ENCODE results near the gene ARHGAP23.
"Not testable (repeated sequence)": the region's sequence is repeated elsewhere in the genome, so short reads cannot be mapped to it uniquely, and the experiment has no call there.

- not testable (repeated sequence) for TF ChIP-seq EZH2 (IDR thresholded peaks at IDR 0.05; ENCODE audit: low read depth); CTCF (conservative IDR thresholded peaks at IDR 0.05)
Observed at GRCh38 chr17:38491346-38492066, 63.2 kb downstream of the ARHGAP23 start.
